IPS-NIHi11 (cell line): ENCODE results near the gene CALHM1.
"Not testable (repeated sequence)": the region's sequence is repeated elsewhere in the genome, so short reads cannot be mapped to it uniquely, and the experiment has no call there.

Source experiments
- DNase-seq: peaks from one replicate; pipeline ENCODE4 v3.0.0; 2012; ENCODE audit warnings: mixed read lengths, low spot score

CALHM1 gene

GRCh38 chr10:103429647-103430046, 29.1 kb downstream of the CALHM1 start:
- DNase-seq = no peak

- no peak for DNase-seq
These were observed 29.6 kb downstream of the CALHM1 start for GRCh38 chr10:103428989-103429643.

GRCh38 chr10:103427866-103428265, 30.8 kb downstream of the CALHM1 start:
- DNase-seq = no peak

- DNase-seq = no peak
These were observed 35.0 kb downstream of the CALHM1 start for GRCh38 chr10:103423748-103424147.

- no peak for DNase-seq
These were observed 39.6 kb downstream of the CALHM1 start for GRCh38 chr10:103419101-103419500.

GRCh38 chr10:103417601-103418000, 41.1 kb downstream of the CALHM1 start:
- no peak for DNase-seq

- DNase-seq = not testable (repeated sequence)
These were observed 41.6 kb downstream of the CALHM1 start for GRCh38 chr10:103417148-103417469.

GRCh38 chr10:103416436-103417147, 42.1 kb downstream of the CALHM1 start:
- DNase-seq = peak; percentile 51

GRCh38 chr10:103415581-103415980, 43.1 kb downstream of the CALHM1 start:
- no peak for DNase-seq

GRCh38 chr10:103413564-103413963, 45.1 kb downstream of the CALHM1 start:
- DNase-seq = no peak
